Hepatocyte (in vitro differentiated cells): ENCODE measurements around the gene NDFIP2. TPM values are rescaled to one million over a fixed set of nuclear protein-coding genes. Genes with fewer than 3 reads are reported as not detected.

ENCODE experiments used
- DNase-seq: peaks from one replicate; pipeline ENCODE4 v3.0.0-alpha.2; 2016; ENCODE audit warnings: low spot score
- H2AFZ ChIP-seq: fragments of 200-600 bp; sonication (generic); 2 replicates; pipeline ENCODE4 v1.6.0; 2016; ENCODE audit warnings: antibody characterized with exemption, mild to moderate bottlenecking
- H3K27ac ChIP-seq: fragments of 200-600 bp; sonication (generic); 2 replicates; pipeline ENCODE4 v1.5.1; 2016; ENCODE audit warnings: mild to moderate bottlenecking
- H3K27me3 ChIP-seq: fragments of 200-600 bp; sonication (generic); 2 replicates; pipeline ENCODE4 v1.6.1; 2016
- H3K36me3 ChIP-seq: fragments of 200-600 bp; sonication (generic); replicated peaks from 2 replicates; pipeline ENCODE4 v1.5.1; 2016; ENCODE audit warnings: low read depth; ENCODE audit not compliant: insufficient read depth
- H3K4me1 ChIP-seq: fragments of 200-600 bp; sonication (generic); 2 replicates; pipeline ENCODE4 v1.5.1; 2016; ENCODE audit warnings: mild to moderate bottlenecking, moderate library complexity; ENCODE audit not compliant: insufficient read depth
- H3K4me2 ChIP-seq: fragments of 200-600 bp; sonication (generic); 2 replicates; pipeline ENCODE4 v1.6.0; 2016
- H3K4me3 ChIP-seq: fragments of 200-600 bp; sonication (generic); 2 replicates; pipeline ENCODE4 v1.5.1; 2016; ENCODE audit warnings: mild to moderate bottlenecking
- H3K79me2 ChIP-seq: fragments of 200-600 bp; sonication (generic); 2 replicates; pipeline ENCODE4 v1.6.0; 2017; ENCODE audit warnings: mild to moderate bottlenecking
- H3K9me2 ChIP-seq: fragments of 200-600 bp; sonication (generic); replicated peaks from 2 replicates; pipeline ENCODE4 v1.6.0; 2017; ENCODE audit warnings: mild to moderate bottlenecking; ENCODE audit not compliant: insufficient read depth
- H3K9me3 ChIP-seq: fragments of 200-600 bp; sonication (generic); 2 replicates; pipeline ENCODE4 v1.5.1; 2016; ENCODE audit warnings: low read depth, mild to moderate bottlenecking
- H4K20me1 ChIP-seq: fragments of 200-600 bp; sonication (generic); 2 replicates; pipeline ENCODE4 v1.6.0; 2016; ENCODE audit warnings: mild to moderate bottlenecking; ENCODE audit not compliant: insufficient read depth, poor library complexity, severe bottlenecking
- CTCF ChIP-seq: fragments of 200-600 bp; sonication (generic); IDR thresholded peaks from 2 replicates; pipeline ENCODE4 v1.5.1; 2016; ENCODE audit warnings: antibody characterized with exemption, mild to moderate bottlenecking; ENCODE audit not compliant: poor library complexity
- EZH2 ChIP-seq: fragments of 200-600 bp; sonication (generic); IDR thresholded peaks from 2 replicates; pipeline ENCODE4 v1.6.1; 2016; ENCODE audit warnings: antibody characterized with exemption, mild to moderate bottlenecking, borderline replicate concordance
- EZH2phosphoT487 ChIP-seq: fragments of 200-600 bp; sonication (generic); IDR thresholded peaks from one replicate; pipeline ENCODE4 v1.6.1; 2018; ENCODE audit warnings: antibody characterized with exemption, mild to moderate bottlenecking, low read depth, moderate library complexity; ENCODE audit not compliant: unreplicated experiment, severe bottlenecking
- WGBS: methylation state at CpG from one replicate; pipeline ENCODE4 v1.1.6; 2016; ENCODE audit warnings: low lambda C conversion rate; ENCODE audit errors: missing lambda C conversion rate; 5-methylcytosine and 5-hydroxymethylcytosine counted together
- polyA plus RNA-seq: library from polyadenylated mRNA; unstranded; fragments of >200 nt; fragmentation: Nextera tagmentation; extraction: Ambion mirVana; gene quantifications from 2 replicates; pipeline ENCODE4 v1.2.1, GENCODE V29; 2016
- total RNA-seq: library from RNA; depleted of rRNA; stranded (reverse); fragments of >200 nt; gene quantifications from 2 replicates; pipeline ENCODE4 v1.2.3, GENCODE V29; 2014

The NDFIP2 gene
- total and polyA plus RNA-seq, 2 experiments from 2014 or later = 54.4 to 80.2 TPM

GRCh38 chr13:79486433-79487188 is 5.7 kb downstream of the NDFIP2 start:
- Histone ChIP-seq H4K20me1 (peaks cover 24% of the 10 kb centered on the region), H3K9me2 (no peaks in the 10 kb centered on the region), H2AFZ (no peak overlapping the region), H3K79me2 (peaks cover 89% of the 10 kb centered on the region), H3K9me3 (no peaks in the 10 kb centered on the region), H3K27me3 (no peaks in the 10 kb centered on the region), H3K36me3 (peaks cover 3% of the 10 kb centered on the region), H3K4me2 (peak overlapping the region; percentile 76), H3K4me3 (no peak overlapping the region), H3K4me1 (peaks cover 45% of the 10 kb centered on the region), H3K27ac (peak overlapping the region; percentile 96)
- TF ChIP-seq EZH2phosphoT487 (no peak), CTCF (no peak), EZH2 (no peak)
- no peak for DNase-seq
- 86% methylated on average over 6 of the region's 6 CpGs for WGBS

- no peaks in the 10 kb centered on the region for H3K27me3 ChIP-seq
- H3K27ac ChIP-seq = no peak overlapping the region
- peaks cover 3% of the 10 kb centered on the region for H3K36me3 ChIP-seq
- no peaks in the 10 kb centered on the region for H3K9me3 ChIP-seq
- TF ChIP-seq EZH2 (no peak), CTCF (no peak), EZH2phosphoT487 (no peak)
- H3K4me1 ChIP-seq = peaks cover 31% of the 10 kb centered on the region
- no peaks in the 10 kb centered on the region for H3K9me2 ChIP-seq
- DNase-seq = no peak
- WGBS = 87% methylated on average over 1 of the region's 1 CpG
- H3K79me2 ChIP-seq = peaks cover 98% of the 10 kb centered on the region
- no peak overlapping the region for H2AFZ ChIP-seq
- H3K4me2 ChIP-seq = no peak overlapping the region
- H4K20me1 ChIP-seq = peaks cover 55% of the 10 kb centered on the region
- no peak overlapping the region for H3K4me3 ChIP-seq
Measured at GRCh38 chr13:79490326-79490725, 9.4 kb downstream of the NDFIP2 start.

- H3K9me2 ChIP-seq = no peaks in the 10 kb centered on the region
- peak overlapping the region; percentile 51 for H3K27ac ChIP-seq
- H3K79me2 ChIP-seq = peaks cover 100% of the 10 kb centered on the region
- peak overlapping the region; percentile 51 for H3K4me2 ChIP-seq
- no peak for DNase-seq
- H3K36me3 ChIP-seq = peaks cover 3% of the 10 kb centered on the region
- H4K20me1 ChIP-seq = peaks cover 60% of the 10 kb centered on the region
- 87% methylated on average over 1 of the region's 1 CpG for WGBS
- no peaks in the 10 kb centered on the region for H3K9me3 ChIP-seq
- no peaks in the 10 kb centered on the region for H3K27me3 ChIP-seq
- peaks cover 26% of the 10 kb centered on the region for H3K4me1 ChIP-seq
- TF ChIP-seq EZH2phosphoT487 (no peak), EZH2 (no peak), CTCF (no peak)
- no peak overlapping the region for H2AFZ ChIP-seq
- no peak overlapping the region for H3K4me3 ChIP-seq
Measured at GRCh38 chr13:79490824-79491223, 9.9 kb downstream of the NDFIP2 start.
